HEK293T (cell line): ENCODE measurements around the gene ZBTB7B.

Experiments
- HDGF ChIP-seq: fragments of 450-650 bp; IDR thresholded peaks from 2 replicates; pipeline ENCODE4 v1.6.1; 2017; ENCODE audit warnings: antibody characterized with exemption, borderline replicate concordance
- SUZ12 ChIP-seq: fragments of 450-650 bp; IDR thresholded peaks from 2 replicates; pipeline ENCODE4 v1.6.1; 2016; ENCODE audit warnings: mild to moderate bottlenecking

DNA sequence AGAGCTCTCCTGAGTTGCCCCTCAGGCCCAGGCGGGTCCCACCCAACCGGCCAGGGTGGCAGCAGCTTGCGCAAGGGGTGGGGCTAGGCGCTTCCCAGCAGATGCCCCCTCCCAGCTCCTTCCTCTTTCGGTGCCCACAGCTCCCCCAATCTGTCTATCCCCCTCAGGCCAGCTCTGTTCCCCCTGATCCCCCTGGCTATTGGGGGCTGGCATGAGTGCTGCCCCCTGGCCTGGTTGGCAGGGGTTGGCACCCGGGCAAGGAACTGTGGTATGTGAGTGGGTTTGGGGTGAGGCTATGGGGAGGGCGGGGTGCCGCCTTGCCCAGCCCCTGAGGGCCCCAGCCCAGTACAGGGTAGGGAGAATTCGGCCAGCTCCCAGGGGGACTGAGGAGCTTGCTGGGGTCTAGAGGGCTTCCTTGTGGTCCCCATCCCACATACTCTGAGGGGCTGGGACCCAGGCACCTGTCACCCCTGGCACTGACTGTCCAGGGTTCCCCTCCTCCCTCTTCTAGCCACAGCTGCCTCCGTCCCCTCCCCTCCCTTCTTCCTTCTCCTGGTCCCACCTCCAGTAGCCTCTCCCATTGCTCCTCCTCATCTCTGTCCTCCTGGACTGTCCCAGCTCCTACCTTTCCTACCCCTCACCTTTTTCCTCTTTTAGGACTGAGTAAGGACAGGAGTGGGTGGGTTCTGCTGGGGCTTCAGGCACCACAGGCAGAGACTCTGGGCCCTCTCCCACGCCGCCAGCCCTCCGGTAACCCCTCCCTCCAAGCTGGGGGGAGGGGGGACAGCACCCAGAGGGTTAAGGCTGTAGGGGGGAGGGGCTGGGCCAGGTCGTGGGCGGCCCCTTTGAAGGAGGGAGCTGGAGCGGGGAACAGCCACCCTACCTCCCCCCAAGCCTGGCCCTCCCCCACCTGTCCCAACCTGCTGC is 5.7 kb downstream of the ZBTB7B start:
- no peak for TF ChIP-seq HDGF
- no peak for TF ChIP-seq SUZ12
